GM10266 (cell line): ENCODE data around the gene MARK3.

ENCODE experiments used
- DNase-seq: peaks from one replicate; pipeline ENCODE4 v3.0.0; 2012; ENCODE audit errors: extremely low spot score
- TF ChIP-seq, protein P1 (sequence below): IDR thresholded peaks from 2 replicates; pipeline ENCODE4 v1.5.1; 2012; ENCODE audit warnings: mild to moderate bottlenecking, low read depth; ENCODE audit not compliant: control insufficient read depth, insufficient read depth; ENCODE audit errors: missing control alignments

MARK3 gene

DNA sequence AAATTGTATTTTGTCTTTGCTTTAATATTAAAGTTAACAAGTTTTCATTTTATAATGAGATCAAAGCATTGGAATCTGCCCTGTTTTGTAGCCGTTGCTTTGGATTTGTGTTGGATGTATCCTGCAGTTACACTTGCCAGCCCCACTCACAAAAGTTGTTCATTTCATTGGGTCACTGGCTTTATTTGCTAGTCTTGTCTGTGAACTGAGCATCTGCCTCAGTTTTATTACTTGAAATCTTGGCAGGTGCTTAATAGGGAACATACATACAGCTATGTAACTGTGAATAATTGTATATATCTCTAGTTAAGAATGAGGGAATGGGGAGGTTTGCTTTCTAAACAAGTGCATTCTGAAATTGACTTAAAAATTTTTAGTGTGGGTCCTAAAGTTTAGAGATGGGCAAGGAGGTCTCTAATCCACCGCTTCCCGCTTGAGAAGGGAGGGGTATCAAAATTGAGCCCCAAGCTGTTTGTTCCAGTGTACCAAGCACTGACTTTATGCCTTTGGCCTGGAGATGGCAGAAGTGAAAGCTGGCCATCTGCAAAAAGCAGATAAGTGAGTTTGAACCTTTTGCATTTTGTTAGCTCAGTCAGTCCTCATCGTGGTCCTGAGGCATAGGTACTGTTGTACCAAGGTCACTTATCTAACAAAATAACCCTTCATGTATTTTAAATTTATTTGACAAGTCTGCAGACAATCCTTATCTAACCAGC is 41.9 kb upstream of the MARK3 start:
- TF ChIP-seq, protein P1, sequence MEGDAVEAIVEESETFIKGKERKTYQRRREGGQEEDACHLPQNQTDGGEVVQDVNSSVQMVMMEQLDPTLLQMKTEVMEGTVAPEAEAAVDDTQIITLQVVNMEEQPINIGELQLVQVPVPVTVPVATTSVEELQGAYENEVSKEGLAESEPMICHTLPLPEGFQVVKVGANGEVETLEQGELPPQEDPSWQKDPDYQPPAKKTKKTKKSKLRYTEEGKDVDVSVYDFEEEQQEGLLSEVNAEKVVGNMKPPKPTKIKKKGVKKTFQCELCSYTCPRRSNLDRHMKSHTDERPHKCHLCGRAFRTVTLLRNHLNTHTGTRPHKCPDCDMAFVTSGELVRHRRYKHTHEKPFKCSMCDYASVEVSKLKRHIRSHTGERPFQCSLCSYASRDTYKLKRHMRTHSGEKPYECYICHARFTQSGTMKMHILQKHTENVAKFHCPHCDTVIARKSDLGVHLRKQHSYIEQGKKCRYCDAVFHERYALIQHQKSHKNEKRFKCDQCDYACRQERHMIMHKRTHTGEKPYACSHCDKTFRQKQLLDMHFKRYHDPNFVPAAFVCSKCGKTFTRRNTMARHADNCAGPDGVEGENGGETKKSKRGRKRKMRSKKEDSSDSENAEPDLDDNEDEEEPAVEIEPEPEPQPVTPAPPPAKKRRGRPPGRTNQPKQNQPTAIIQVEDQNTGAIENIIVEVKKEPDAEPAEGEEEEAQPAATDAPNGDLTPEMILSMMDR = no peak
- DNase-seq = no peak

DNA sequence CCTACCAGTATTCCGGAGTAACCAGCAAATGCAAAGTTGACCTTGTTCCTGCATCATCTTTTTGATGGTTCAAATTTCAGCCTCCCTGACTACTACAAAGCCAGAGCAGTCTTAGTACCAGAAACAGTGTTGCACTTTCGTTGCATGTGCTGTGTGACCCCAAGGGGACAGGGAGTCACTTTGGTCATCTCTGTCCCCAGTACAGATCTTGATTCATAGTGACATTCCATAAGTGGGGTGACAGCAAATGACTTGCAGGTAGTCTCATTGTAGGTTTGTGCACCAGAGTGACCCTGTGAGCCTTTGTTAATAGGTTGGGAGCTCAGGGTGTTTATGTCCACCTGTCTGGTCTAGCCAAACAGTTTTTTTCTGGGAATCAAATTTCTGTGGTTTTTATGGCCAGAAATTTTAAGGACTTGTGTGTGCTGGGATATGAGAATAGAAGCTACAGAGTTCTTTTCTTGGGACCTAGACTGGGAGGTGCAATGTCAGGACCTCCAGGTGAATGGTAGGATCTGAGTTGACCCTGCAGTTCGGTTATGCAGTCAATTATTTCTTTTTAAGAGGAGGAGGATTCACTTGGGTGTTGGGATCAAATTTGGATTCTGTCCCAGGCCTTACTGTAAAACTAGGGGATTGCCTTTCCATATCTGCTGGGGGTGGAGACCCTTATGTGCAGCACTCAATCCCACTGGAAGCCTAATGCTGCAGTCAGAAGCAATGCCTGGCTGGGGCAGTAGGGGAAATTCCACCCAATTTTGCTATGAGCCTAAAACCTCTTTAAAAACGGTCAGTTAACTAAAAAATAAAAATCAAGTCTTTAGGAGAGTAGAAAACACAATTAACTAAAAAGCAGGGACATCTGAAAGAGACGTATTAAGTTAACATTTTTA is 41.1 kb upstream of the MARK3 start:
- DNase-seq = no peak
- TF ChIP-seq, protein P1 = no peak

DNA sequence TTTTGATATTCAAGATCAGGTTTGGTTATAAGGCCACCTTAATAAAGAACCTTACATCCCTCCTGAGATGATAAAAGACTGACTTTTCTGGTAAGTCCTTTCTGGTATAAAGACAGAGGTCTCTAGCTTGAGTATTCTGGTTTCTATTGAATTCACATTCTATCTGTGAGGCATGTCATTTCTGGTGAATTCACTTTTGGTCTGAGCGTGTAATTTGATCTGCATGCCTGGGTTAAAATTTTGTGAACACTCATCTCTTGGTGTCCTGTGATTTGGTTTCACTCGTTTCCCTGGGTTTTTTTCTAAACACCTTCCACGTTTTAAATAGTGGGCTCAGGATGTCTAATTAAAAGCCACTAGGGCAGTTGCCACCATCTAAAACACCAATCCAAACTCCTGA is 38.9 kb upstream of the MARK3 start:
- TF ChIP-seq, protein P1 = no peak
- DNase-seq = no peak

DNA sequence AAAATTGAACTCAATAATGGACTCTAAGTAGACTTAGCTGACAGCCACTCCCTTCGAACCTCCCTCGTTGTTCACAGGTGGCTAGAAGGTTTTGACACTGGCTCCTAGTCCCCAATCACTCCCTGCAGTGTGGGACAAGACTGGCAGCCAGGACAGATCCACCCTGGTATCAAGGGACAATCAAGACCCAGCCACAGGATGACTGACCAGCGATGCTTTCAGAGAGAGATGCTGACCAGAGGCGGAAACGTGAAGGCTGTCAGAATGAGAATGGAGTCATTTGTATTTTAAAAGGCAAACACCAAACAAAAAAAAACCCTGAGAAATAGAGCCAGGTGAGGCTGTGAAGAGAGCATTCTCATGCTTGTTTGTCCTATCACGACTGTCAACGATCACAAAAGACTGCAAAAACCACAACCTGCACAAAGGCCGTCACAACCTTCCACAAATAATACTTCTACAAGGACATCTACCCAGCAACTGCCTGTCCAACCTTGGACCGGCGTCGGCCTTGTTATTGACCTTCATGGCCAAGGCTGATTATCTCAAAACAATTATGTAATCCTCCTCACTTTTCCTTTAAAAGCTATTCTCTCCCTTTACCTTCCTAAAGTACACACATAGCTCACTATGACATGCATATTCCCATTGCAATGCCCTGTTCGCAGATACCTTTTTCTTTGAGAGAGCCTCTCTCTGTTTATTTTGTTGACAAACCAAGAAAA is 38.0 kb upstream of the MARK3 start:
- TF ChIP-seq, protein P1 = no peak
- no peak for DNase-seq

DNA sequence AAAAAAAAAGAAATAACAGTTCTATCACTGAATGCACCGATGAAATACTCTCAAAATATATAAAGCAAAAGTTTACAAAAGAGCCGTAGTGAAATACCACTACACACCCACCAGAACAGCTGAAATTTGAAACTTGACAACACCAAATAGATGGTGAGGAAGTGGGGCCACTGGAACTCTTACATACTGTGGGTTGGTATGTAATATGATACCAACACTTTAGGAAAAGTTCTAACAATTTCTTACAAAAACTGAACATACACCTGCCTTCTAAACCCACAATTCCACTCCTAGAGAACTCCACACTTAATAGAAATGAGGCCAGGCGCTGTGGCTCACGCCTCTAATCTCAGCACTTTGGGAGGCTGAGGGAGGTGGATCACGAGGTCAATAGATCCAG is 37.1 kb upstream of the MARK3 start:
- DNase-seq = no peak
- TF ChIP-seq, protein P1 = no peak

DNA sequence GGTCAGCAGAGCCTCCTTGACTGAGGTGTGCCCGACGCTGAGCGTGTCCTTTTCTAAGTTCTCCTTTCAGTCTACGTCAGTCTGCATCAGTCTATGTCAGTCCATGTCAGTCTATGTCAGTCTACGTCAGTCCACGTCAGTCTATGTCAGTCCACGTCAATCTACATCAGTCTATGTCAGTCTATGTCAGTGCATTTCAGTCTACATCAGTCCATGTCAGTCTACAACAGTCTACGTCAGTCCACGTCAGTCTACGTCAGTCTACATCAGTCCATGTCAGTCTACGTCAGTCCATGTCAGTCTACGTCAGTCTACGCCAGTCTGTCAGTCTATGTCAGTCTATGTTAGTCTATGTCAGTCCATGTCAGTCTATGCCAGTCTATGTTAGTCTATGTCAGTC is 35.2 kb upstream of the MARK3 start:
- TF ChIP-seq, protein P1 = no peak
- no peak for DNase-seq
